ENCODE results near the gene KDELR3. TPM values are rescaled to one million over a fixed set of nuclear protein-coding genes. Genes with fewer than 3 reads are reported as not detected.

The KDELR3 gene
- total RNA-seq (2022; extraction: Qiagen RNA extraction; ENCODE audit: low read depth): 15.5 to 23.2 TPM (median 18.7 TPM) in 5 replicates

DNA sequence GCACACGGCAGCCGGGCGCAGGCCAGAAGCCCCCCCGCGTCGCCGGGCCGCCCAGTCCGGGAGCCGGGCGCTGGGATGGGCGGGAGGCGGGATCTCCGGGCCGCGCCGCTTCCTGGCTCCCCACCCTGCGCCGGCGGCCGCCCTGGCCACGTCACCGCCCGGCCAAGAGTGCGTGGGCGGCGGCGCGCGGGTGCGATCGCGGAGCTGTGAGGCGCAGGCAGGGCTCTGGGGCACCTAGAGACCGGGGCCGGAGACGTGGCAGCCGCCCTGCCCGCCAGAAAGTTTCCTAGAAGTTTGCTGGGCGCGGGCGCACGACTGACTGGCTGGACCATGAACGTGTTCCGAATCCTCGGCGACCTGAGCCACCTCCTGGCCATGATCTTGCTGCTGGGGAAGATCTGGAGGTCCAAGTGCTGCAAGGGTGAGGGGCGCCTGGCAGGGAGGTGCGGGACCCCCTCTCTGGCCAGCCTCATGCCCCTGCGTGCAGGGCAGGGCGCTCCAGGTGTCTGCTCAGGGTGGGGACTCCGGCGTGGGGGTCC is at the start of gene KDELR3:
Gene KDELR3 (plus strand): TSS at position 193 of the 539 bp plus-strand sequence. CDS start 138 bp downstream, at position 331.

DNA sequence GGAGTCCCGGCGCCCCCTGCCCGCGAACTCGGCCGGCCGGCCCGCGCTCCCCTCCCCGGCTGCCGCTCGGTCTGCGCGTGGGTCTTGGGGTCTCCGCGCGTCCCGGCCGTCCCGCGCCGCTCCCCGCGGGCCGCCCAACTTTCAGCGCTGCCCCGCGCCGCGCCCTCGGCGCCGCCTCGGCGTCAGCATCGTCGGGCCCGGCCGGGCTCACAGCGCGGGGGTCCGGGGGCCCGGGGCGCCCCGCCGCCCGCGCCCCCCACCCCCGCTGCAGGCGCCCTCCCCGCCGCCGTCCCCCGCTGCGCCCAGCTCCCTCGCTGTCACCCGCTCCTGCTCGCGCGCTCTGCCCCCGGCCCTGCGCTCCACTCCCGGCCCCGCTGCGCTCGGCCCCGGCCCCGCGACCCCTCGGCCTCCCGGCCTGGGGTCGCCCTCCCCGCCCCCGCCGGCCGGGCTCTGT is 12.8 kb upstream of the KDELR3 start, which contains the start of gene KCNJ4:
Gene KCNJ4 (minus strand): TSS at position 124 of the 454 bp plus-strand sequence. CDS start 27,067 bp downstream, outside the sequence.

GRCh38 chr22:38506118-38506962 is 38.4 kb downstream of the KDELR3 start, which contains the start of gene DDX17:
Gene DDX17 (minus strand): TSS chr22:38506311.

Other genes starting within 250 kb of the KDELR3 start
- 26.4 to 56.6 TPM (median 49.8 TPM) in 5 replicates for gene TMEM184B, start 195.1 kb upstream of the KDELR3 start, total RNA-seq (2022; extraction: Qiagen RNA extraction; ENCODE audit: low read depth)
- gene CSNK1E, start 150.7 kb upstream of the KDELR3 start, total RNA-seq (2022; extraction: Qiagen RNA extraction; ENCODE audit: low read depth): 82.2 to 110 TPM (median 103 TPM) in 5 replicates
- gene KCNJ4, start 12.9 kb upstream of the KDELR3 start, total RNA-seq (2022; extraction: Qiagen RNA extraction; ENCODE audit: low read depth): 0.11 to 0.24 TPM (median 0.19 TPM) in 5 replicates
- 86.7 to 106 TPM (median 94.2 TPM) in 5 replicates for gene DDX17, start 38.2 kb downstream of the KDELR3 start, total RNA-seq (2022; extraction: Qiagen RNA extraction; ENCODE audit: low read depth)
- gene DMC1, start 102.1 kb downstream of the KDELR3 start, total RNA-seq (2022; extraction: Qiagen RNA extraction; ENCODE audit: low read depth): 2.4 to 5.4 TPM (median 3.3 TPM) in 5 replicates
- 0.68 to 1.1 TPM (median 0.95 TPM) in 5 replicates for gene FAM227A, start 188.3 kb downstream of the KDELR3 start, total RNA-seq (2022; extraction: Qiagen RNA extraction; ENCODE audit: low read depth)
- gene CBY1, start 188.5 kb downstream of the KDELR3 start, total RNA-seq (2022; extraction: Qiagen RNA extraction; ENCODE audit: low read depth): 13.4 to 16.4 TPM (median 15.6 TPM) in 5 replicates
- 70.3 to 83.6 TPM (median 73.2 TPM) in 5 replicates for gene TOMM22, start 213.9 kb downstream of the KDELR3 start, total RNA-seq (2022; extraction: Qiagen RNA extraction; ENCODE audit: low read depth)
- gene JOSD1, start 232.8 kb downstream of the KDELR3 start, total RNA-seq (2022; extraction: Qiagen RNA extraction; ENCODE audit: low read depth): 27.4 to 34.4 TPM (median 32.0 TPM) in 5 replicates
- 5.4 to 11.2 TPM (median 10.0 TPM) in 5 replicates for gene GTPBP1, start 237.8 kb downstream of the KDELR3 start, total RNA-seq (2022; extraction: Qiagen RNA extraction; ENCODE audit: low read depth)

Measured in A549 treated with ZK216348 at 1 μM for 4 hours (cell line).